Renal pelvis (tissue), 12 donors: ENCODE results near the gene RNF20. TPM values are rescaled to one million over a fixed set of nuclear protein-coding genes. Genes with fewer than 3 reads are reported as not detected.
"Not testable (repeated sequence)": the region's sequence is repeated elsewhere in the genome, so short reads cannot be mapped to it uniquely, and the experiment has no call there.

Source experiments
- DNase-seq: peaks from one replicate; pipeline ENCODE4 v3.0.0-alpha.2; 2013
- long read RNA-seq, 16 experiments: transcript quantifications; one replicate each; lab custom pipeline, GENCODE V29; 2026
- polyA plus RNA-seq, 3 donors: library from polyadenylated mRNA; unstranded; fragments of 120-200 nt; gene quantifications; one replicate each; pipeline ENCODE4 v1.2.1, GENCODE V29; 2013; ENCODE audit not compliant: insufficient read length in 3 of 3

RNF20 gene, protein sequence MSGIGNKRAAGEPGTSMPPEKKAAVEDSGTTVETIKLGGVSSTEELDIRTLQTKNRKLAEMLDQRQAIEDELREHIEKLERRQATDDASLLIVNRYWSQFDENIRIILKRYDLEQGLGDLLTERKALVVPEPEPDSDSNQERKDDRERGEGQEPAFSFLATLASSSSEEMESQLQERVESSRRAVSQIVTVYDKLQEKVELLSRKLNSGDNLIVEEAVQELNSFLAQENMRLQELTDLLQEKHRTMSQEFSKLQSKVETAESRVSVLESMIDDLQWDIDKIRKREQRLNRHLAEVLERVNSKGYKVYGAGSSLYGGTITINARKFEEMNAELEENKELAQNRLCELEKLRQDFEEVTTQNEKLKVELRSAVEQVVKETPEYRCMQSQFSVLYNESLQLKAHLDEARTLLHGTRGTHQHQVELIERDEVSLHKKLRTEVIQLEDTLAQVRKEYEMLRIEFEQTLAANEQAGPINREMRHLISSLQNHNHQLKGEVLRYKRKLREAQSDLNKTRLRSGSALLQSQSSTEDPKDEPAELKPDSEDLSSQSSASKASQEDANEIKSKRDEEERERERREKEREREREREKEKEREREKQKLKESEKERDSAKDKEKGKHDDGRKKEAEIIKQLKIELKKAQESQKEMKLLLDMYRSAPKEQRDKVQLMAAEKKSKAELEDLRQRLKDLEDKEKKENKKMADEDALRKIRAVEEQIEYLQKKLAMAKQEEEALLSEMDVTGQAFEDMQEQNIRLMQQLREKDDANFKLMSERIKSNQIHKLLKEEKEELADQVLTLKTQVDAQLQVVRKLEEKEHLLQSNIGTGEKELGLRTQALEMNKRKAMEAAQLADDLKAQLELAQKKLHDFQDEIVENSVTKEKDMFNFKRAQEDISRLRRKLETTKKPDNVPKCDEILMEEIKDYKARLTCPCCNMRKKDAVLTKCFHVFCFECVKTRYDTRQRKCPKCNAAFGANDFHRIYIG
- 10 to 100 TPM; 56.2 to 70.5 (median 60.6) TPM for polyA plus RNA-seq
- long read RNA-seq, donor 1, partial matches to known transcripts = 0 of 2 reads
- long read RNA-seq, donor 1, other reads (novel, unspliced or antisense) = 0 of 2 reads
- long read RNA-seq, donor 2, partial matches to known transcripts = 18 of 19 reads
- long read RNA-seq, donor 2, other reads (novel, unspliced or antisense) = 0 of 19 reads
- long read RNA-seq, donor 3 = 0 reads
- long read RNA-seq, donor 4, partial matches to known transcripts = 10 of 13 reads
- long read RNA-seq, donor 4, other reads (novel, unspliced or antisense) = 0 of 13 reads
- long read RNA-seq, donor 5 = 0 reads
- long read RNA-seq, donor 6, partial matches to known transcripts = 35 of 38 reads
- long read RNA-seq, donor 6, other reads (novel, unspliced or antisense) = 0 of 38 reads
- long read RNA-seq, donor 7, partial matches to known transcripts = 11 of 12 reads
- long read RNA-seq, donor 7, other reads (novel, unspliced or antisense) = 0 of 12 reads
- long read RNA-seq, donor 8, partial matches to known transcripts = 0 of 1 reads
- long read RNA-seq, donor 8, other reads (novel, unspliced or antisense) = 0 of 1 reads
- long read RNA-seq, donor 9, partial matches to known transcripts = 10 of 10 reads
- long read RNA-seq, donor 9, other reads (novel, unspliced or antisense) = 0 of 10 reads
- long read RNA-seq, donor 10, partial matches to known transcripts = 43 of 44 reads
- long read RNA-seq, donor 10, other reads (novel, unspliced or antisense) = 0 of 44 reads
- long read RNA-seq, donor 11, partial matches to known transcripts = 5 of 6 reads
- long read RNA-seq, donor 11, other reads (novel, unspliced or antisense) = 0 of 6 reads
- long read RNA-seq, donor 12, partial matches to known transcripts = 27 of 28 reads
- long read RNA-seq, donor 12, other reads (novel, unspliced or antisense) = 0 of 28 reads
- long read RNA-seq, donor 13, partial matches to known transcripts = 0 of 1 reads
- long read RNA-seq, donor 13, other reads (novel, unspliced or antisense) = 0 of 1 reads
- long read RNA-seq, donor 14 = 0 reads
- long read RNA-seq, donor 15, partial matches to known transcripts = 31 of 32 reads
- long read RNA-seq, donor 15, other reads (novel, unspliced or antisense) = 0 of 32 reads
- long read RNA-seq, donor 16, partial matches to known transcripts = 15 of 18 reads
- long read RNA-seq, donor 16, other reads (novel, unspliced or antisense) = 0 of 18 reads

DNA sequence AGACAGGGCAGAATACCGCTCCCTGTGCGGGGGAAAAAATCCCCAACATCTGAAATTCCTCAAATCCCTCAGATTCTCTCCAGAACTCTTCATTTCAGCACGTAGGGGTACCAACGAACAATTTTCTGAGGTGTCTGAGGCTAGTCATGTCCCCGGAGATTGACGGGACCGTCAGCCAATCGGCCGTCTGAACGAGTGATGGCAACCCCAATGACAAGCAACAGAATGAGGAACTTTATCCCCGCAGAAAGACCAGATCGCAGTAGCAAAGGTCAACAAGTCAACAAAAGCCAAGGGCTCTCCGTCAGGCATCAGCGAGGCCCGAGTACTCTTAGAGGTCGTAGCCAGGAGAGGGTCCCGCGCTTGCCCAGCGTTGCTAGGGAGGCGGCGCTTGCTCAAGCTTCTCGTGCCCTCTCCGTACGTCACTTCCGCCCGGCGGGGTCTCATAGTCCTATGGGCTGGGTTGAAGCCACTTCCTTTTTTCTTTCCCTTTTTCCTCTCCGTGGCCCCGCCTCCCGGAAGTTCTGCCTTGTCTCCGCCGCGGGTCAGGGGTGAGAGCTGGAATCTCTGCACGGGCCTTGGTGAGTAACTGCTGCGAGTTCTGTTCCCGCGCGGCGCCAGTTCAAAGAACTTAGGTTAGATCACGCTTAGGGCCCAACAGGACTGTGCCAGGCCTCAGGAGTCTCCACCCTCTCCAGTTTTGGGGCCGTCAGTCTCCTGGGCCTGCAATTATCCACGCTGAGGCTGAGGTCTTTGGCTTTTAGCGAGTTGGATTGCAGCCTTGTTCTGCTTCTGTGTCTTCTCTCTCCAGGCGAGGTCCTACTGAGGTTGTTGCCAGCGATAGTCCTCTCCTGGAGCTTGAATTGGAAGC, at the start of gene RNF20:
Gene RNF20 (plus strand): TSS at position 520 of the 871 bp plus-strand sequence. CDS start 1,571 bp downstream, outside the sequence.
- DNase-seq = peak; percentile 100

DNA sequence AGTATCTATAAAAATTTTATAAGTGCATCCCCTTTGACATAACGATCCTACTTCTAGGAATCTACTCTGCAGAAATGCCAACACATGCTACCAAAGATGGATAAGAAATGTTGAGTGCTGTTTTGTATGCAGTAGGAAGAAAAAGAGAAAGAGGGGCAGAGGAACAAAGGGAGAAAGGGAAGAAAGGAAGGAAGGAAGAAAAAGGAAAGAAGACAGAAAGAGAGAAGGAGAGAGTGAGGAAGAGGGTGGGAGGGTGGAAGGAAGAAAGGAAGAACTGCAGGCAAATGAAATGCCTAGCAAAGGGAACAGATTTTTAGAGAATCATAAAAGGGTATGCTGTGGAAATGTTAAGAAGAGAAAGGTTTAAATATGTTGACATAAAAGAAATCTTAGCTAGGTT, 49.6 kb upstream of the RNF20 start:
- DNase-seq = no peak

DNA sequence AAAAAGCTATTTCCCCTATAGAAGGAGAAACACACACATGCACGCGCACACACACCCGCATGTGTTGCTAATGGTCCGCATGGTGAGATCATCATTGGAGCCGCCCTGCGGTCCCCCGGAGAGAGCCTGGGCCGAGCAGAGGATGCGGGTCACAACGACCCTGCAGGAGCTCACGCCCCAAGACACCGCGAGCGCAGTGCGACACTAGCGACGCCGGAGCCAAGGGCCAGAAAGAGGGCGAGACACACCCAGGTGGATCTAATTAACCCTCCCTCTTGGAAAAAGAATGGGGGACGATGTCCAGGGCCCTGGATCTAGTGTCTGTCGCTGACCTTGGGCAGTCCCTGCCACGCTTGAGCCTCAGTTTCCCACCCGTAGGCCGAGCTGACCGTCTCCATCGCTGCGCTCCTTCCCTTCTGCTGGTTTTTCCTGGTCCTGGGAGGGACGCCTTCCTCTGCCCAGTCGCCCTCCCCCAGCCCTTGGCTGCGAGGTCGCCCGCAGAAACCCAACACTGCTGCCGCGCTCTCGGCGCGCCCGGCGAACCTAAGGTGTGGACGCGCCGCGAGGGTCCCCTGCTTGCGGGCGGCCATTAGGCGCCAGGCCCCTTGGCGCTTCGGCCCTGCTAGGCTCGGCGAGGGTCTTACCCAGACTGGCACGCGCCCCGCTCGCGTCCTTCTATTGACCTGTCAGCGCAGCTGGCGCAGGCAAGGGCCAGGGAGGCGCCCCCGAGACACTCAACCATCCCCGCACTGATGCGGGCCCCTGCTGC, 47.5 kb upstream of the RNF20 start:
- DNase-seq = no peak

DNA sequence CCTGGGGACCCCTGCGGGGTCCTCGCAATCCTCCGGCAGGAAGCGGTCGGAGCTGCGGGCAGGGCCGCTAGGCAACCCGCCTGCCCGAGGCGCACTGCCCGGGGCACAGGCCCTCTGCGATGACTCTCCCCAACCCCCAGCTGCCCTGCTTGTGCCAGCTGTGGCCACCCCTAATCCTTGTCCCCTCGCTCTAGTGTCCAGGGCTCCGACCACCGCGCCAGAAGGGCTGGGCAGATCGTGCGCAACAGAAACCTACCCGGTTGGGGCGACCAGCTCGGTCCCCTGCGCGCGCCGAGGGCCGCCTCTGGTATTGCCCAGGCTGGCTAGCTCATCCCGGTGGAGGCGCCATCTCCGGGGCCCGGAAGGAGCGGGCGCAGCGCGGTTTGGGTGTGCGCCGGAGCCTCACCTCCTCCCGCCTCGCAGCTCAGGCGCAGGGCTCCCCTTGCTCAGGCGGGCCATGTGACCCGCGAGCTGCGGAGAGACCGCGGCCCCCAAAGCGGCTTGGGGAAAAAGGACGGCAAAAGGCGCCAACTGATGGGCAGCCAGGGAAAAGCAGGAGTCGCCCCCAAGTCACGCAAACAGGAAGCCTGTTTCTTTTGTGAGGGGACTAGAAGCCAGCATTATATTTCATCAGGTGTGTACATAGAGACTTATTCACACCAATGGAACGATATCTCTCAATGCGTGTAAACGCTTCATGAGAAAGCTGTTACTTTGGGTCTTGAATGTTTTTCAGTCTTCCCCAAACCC, 46.8 kb upstream of the RNF20 start:
- peak; percentile 63 for DNase-seq

DNA sequence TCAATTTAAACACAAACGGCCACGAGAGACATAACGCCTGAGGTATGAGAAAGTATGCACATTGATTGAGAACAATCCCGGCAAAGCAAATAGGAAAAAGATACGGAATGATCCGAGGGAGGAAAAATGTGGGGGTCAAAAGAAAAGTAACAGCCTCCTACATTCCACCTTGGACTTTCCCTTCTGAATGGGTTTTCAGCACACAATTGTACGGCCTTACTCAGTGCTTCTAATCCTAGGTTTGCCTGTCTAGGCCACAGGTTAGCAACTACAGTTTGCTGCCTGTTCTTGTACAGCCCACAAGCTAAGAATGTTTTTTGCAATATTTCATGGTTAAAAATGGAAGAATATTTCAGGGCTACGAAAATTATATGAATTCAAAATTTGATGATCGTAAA, 46.2 kb upstream of the RNF20 start:
- DNase-seq = no peak

DNA sequence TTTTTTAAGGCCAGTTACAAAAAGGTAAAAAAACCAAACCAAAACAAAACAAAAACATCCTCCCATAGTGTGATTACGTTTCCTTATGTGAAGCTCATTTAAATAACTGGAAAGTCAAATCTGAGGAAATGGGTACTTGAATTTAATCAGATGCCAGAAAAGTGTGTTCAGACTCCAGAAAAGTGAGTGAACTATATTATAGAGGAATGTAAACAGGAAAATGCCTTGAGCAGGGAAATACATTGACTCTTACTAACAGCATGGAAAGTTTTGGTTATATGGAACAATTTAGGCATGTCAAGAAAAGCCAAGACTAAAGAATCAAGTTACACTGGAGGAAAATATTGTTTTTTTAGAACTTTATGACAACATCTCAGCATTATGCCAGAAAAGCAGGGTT, 37.8 kb upstream of the RNF20 start:
- DNase-seq = peak; percentile 14

DNA sequence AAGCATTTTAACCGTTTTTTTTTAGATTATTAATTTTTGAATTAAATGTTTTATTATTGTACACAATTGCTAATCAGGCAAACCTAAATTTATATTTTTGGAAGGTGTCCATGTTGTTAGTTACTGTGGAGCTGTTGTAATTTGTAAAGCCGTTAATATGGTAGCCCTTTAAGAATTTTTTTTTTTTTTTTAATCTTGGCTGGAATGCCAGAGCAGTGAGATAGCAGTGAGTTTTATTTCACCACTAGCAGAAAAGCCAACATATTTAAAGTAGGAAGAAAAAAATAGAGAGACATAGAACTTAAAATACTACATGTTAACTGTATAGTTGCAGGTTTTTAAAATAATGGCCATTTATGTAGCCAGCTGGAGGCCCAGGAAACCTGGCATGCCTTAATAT, 35.3 kb upstream of the RNF20 start:
- DNase-seq = no peak

DNA sequence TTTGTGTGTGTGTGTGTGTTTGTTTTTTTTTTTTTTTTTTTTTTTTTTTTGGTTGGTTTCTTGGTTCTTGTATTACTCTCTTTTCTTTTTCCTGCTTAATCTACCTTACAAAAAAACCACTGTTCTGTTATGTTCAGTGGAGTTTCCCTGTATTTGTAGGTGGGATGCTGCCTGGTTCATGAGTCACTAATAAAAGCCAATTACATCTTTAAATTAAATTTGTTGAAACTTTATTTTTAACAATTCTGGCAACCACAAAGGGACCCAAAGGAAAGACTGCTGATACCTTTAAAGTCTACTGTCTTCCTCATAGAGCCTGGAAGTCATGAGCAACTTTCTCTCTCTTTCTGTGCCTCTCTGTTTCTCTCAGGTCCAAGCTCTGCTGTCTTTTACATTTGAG, 29.5 kb upstream of the RNF20 start:
- no peak for DNase-seq

DNA sequence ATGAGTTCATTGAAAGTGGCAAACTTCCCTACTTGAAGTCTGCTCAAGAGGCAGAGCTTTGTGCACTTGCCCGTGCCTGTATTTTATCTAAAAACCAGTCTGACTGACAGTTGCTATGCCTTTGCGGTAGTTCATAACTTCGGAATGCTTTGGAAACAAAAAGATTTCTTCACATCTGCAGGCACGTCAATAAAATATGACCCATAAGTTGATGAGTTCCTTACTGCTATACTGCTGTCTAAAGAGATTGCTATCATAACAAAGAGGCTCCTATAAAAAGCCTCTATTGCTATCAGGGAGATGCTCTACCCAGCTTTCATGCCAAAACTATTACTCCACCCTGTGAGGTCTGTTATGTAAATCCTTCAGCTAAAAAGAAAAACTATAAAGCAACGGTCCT, 25.4 kb upstream of the RNF20 start:
- no peak for DNase-seq

DNA sequence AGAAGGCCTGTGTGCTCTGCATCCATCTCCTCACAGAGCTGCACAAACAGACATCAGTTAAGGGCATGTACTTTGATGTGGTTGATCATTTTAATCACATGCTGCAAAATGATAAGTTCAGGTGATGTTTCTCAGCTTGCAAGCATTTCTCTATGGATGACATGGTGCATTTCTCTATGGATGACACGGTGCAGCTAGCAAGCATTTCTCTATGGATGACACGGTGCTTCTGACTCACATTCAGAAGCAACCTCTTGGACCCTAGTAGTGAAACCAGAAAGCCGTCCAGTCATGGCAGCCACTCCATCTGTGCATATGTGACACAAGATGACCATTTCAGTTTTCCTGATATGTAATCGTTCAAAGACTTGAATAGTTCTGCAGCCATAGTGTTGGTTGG, 24.1 kb upstream of the RNF20 start:
- DNase-seq = no peak

DNA sequence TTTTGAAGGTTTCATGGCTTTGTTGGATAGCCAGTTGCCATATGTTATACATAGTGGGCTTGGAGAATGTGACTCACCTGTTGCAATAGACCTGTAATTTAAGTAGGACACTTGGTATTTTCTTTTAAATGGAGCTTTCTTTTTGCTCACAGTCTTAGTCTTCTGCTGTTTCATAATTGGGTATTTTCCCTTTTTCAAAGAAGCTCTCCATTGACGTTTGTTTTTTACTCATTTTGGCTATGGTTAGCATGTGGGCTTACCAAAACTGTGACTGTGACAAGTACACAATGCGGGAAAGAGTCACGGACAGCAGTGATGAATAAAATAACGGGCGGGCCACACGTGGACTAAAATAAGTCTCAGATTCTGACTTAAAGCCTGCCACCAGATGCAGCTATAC, 23.2 kb upstream of the RNF20 start:
- no peak for DNase-seq

DNA sequence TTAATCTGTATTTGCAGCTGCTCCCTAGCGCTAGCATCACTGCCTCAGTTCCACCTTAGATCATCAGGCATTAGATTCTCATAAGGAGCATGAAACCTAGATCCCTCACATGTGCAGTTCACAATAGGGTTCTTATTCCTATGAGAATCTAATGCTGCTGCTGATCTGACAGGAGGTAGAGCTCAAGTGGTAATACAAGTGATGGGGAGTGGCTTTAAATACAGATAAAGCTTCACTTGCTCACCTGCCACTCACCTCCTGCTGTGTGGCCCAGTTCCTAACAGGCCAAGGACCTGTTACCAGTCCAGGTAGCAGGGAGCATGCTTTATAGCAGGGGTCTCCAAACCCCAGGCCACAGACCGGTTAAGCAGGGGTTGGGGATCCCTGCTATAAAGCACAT, 22.6 kb upstream of the RNF20 start:
- no peak for DNase-seq

DNA sequence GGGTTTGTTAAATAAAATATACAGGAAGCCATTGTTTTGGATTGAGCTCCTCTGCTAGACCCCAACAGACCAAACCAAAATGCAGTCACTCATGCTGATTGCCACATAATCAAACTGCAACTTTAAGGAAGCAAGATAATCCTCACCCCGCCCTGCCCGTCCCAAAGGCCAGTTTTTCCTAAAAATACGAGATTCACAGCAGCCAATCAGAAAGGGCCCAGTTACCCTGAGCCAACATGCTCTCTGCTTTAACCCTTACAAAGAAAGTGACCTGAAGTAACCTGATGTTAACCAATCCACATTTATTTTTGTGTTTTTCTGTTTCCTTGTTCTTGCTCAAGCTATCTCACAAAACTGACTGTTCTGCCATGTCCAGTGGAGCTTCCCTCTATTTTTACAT, 21.5 kb upstream of the RNF20 start:
- DNase-seq = no peak

DNA sequence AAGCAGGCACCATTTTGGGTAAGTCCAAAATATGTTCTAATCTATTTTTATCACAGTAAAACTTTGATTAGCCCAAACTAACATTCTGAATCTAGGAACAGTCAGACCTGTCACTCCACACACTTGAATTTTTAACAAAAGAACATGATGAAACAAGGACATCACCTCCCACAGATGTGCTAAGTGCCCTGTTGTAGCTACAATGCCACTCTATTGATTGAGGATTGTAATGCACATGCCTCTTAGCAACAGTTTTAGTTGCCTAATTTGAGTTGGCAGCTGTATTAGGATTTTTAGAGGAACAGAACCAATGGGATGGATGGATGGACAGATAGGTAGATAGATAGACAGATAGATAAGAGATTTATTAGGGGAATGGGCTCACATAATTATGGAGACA, 20.3 kb upstream of the RNF20 start:
- DNase-seq = no peak

DNA sequence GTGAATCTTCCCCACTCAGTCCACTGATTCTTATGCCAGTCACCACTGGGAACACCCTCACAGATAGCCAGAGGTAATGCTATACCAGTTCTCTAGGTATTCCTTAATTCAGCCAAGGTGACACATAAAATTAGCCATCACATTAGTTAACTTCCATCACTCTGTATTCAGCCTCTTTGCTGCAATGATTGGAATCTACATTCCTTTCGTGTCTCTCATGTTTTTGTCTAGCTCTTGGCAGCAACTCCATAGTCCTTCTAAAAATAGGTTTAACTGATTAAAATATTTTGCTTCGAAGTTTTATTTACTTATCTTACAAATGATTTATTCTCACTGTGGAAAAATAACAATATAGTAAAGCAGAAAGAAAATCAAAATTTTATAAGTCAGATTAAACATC, 19.6 kb upstream of the RNF20 start:
- DNase-seq = no peak

DNA sequence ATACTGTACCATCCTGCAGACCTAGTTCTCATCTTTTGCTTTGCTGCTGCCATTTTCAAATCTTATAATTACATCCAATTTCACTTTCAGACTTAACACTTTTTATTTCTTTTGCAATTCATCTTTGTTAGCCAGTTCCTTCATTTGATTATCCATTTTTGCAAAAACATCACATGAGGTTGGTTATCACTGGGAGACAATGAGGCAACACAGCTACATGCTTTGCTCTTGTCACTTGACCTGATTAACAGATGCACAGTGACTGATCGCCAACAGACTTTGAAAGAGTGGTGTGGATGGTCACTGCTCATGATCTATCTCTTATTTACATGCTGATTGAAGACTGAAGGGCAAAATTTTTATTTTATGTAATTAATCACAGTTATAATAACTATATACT, 17.0 kb upstream of the RNF20 start:
- no peak for DNase-seq

DNA sequence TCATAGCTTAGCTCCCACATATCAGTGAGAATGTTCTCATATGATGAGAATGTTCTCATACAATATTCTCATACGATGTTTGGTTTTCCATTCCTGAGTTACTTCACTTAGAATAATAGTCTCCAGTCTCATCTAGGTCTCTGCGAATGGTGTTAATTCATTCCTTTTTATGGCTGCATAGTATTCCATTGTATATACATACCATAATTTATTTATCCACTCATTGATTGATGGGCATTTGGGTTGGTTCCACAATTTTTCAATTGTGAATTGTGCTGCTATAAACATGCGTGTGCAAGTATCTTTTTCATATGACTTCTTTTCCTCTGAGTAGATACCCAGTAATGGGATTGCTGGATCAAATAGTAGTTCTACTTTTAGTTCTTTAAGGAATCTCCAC, 15.2 kb upstream of the RNF20 start:
- DNase-seq = not testable (repeated sequence)

DNA sequence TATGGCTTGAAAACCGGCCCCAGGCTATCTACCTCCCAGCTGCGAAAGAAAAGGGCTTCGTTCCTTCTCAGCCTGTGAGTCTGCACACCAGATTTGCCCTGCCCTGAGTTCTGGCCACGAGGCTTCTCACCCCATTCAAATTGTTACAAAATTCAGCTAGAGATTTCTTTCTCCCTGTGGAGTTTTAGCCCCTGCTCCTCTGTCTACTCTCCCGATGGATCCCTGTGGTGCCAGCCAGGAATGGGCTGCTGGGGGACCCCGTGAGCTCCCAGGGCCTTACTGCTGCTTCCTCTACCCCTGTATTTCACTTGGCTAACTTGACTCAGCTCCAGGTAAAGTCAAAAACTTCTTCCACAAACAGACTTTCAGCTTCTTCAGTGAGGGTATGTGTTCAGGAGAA, 9.3 kb upstream of the RNF20 start:
- DNase-seq = no peak
